ENCODE results near the gene CIB2. TPM values are rescaled to one million over a fixed set of nuclear protein-coding genes. Genes with fewer than 3 reads are reported as not detected.

Gene CIB2
- total and polyA plus RNA-seq, 8 donors, result 1.5 to 5.1 (median 3.8) TPM

DNA sequence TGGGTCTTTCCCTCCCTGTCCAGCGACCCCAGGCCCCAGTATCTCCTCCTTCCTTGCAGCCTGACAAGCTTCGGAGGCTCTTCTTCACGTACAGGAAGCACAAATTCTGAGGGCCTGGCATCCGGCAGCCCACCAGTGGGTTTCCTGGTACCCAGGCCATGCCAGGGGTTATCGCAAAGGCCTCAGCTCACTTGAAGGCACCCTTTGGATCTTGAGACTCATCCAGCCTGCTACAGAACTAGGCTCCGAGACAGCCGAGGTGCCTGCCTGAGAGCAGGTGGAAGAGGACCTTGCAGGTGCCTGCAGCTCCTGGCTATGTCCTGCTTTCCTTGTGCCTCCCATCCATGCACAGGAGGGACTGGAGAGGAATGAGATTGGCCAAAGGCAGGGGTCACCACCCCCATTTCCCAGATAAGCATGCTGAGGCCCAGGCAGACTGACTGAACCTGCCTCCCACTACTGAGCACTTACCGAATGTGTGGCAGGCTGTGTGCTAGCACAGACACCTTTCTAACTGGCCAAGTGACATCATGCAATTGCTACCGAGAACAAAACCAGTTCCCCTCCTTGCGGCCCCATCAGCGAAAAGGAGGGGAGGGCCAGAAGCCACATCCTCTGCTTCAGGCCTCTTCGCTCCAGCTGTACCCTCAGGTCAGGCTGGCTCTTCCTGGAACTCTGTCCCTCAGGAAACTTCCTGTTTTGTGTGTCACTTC lies 27.7 kb downstream of the CIB2 start:
- WGBS, 2 donors, result 81 to 85% methylated on average over 12 of the region's 12 CpGs
- intact Hi-C loops (cut with DNase I), result loop anchor here in 2 of 3 donors (10.0 kb wide), 2 partner anchors 109 to 139 kb away; no protein-coding TSS in a partner anchor
- no peak overlapping the region for H3K27ac ChIP-seq

DNA sequence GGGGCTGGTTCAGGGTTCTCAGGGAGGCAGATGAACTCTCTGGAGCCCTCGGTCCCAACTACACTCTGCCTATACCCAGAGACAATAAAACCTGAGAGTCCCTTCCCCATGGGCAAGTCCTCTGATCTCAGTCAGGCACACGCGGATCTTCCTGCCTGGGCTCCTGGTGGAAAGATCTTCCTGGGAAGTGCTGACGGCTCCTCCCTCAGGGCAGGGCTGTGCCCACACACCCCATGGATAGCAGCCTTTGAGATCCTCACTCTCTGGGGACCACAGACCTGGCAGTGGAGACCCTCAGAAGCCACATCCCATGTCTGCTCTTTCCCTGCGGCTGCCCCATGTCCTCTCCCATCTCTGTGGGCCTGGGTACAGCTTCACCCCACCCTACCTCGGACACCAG lies 28.5 kb downstream of the CIB2 start:
- no peak for FAIRE-seq
- no peak for ATAC-seq
- TF ChIP-seq, protein P1, sequence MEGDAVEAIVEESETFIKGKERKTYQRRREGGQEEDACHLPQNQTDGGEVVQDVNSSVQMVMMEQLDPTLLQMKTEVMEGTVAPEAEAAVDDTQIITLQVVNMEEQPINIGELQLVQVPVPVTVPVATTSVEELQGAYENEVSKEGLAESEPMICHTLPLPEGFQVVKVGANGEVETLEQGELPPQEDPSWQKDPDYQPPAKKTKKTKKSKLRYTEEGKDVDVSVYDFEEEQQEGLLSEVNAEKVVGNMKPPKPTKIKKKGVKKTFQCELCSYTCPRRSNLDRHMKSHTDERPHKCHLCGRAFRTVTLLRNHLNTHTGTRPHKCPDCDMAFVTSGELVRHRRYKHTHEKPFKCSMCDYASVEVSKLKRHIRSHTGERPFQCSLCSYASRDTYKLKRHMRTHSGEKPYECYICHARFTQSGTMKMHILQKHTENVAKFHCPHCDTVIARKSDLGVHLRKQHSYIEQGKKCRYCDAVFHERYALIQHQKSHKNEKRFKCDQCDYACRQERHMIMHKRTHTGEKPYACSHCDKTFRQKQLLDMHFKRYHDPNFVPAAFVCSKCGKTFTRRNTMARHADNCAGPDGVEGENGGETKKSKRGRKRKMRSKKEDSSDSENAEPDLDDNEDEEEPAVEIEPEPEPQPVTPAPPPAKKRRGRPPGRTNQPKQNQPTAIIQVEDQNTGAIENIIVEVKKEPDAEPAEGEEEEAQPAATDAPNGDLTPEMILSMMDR (IDR thresholded peaks at IDR 0.05), result no peak
- H3K27ac ChIP-seq, result no peak overlapping the region
- WGBS, 2 donors, result 88% methylated on average over 6 of the region's 6 CpGs
- no peaks in the 10 kb centered on the region for H3K36me3 ChIP-seq
- no peak overlapping the region for H3K4me3 ChIP-seq
- no peaks in the 10 kb centered on the region for H3K4me1 ChIP-seq
- peak in 1 of 6 donors; percentile 23 for DNase-seq
- no peaks in the 10 kb centered on the region for H3K9me3 ChIP-seq
- intact Hi-C loops (cut with DNase I), result loop anchor here in 2 of 3 donors (10.0 kb wide), 2 partner anchors 108 to 138 kb away; no protein-coding TSS in a partner anchor
- H3K27me3 ChIP-seq, result no peaks in the 10 kb centered on the region

More for the DNA sequence above, 27.7 kb downstream of the CIB2 start:
- FAIRE-seq (no peak), ATAC-seq (peak in 1 of 4 donors; percentile 3), DNase-seq (peak in 2 of 6 donors; percentile 22 to 30)
- Histone ChIP-seq H3K36me3 (no peaks in the 10 kb centered on the region), H3K4me3 (no peak overlapping the region), H3K4me1 (no peaks in the 10 kb centered on the region), H3K27me3 (no peaks in the 10 kb centered on the region), H3K9me3 (no peaks in the 10 kb centered on the region)
- TF ChIP-seq, protein P1 (IDR thresholded peaks at IDR 0.05), result no peak

DNA sequence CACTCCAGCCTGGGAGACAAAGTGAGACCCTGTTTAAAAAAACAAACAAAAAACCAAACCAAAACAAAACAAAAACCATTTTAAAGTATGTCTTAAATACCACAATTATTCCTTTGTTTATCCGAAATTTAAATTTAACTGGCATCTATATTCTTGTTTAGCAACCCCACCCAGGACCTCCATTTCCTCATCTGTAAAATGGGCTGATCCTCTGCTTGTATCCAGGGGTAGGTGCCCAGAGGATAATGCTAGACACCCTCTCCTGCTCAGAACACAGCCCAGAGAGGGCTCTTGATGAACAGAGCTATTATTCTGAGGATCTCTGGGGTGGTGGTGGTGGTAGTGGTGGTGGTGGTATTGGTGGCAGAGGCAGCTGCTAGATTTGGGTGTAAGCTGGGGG lies 29.0 kb downstream of the CIB2 start:
- FAIRE-seq, result no peak
- H3K4me1 ChIP-seq, result no peaks in the 10 kb centered on the region
- no peak overlapping the region for H3K4me3 ChIP-seq
- TF ChIP-seq, protein P1 (IDR thresholded peaks at IDR 0.05), result no peak
- no peak for DNase-seq
- H3K27ac ChIP-seq, result no peak overlapping the region
- intact Hi-C loops (cut with DNase I), result loop anchor here in 2 of 3 donors (10.0 kb wide), 2 partner anchors 107 to 137 kb away; no protein-coding TSS in a partner anchor
- no peaks in the 10 kb centered on the region for H3K36me3 ChIP-seq
- WGBS, 2 donors, result 53 to 61% methylated on average over 1 of the region's 1 CpG
- no peaks in the 10 kb centered on the region for H3K9me3 ChIP-seq
- H3K27me3 ChIP-seq, result no peaks in the 10 kb centered on the region
- ATAC-seq, result no peak

DNA sequence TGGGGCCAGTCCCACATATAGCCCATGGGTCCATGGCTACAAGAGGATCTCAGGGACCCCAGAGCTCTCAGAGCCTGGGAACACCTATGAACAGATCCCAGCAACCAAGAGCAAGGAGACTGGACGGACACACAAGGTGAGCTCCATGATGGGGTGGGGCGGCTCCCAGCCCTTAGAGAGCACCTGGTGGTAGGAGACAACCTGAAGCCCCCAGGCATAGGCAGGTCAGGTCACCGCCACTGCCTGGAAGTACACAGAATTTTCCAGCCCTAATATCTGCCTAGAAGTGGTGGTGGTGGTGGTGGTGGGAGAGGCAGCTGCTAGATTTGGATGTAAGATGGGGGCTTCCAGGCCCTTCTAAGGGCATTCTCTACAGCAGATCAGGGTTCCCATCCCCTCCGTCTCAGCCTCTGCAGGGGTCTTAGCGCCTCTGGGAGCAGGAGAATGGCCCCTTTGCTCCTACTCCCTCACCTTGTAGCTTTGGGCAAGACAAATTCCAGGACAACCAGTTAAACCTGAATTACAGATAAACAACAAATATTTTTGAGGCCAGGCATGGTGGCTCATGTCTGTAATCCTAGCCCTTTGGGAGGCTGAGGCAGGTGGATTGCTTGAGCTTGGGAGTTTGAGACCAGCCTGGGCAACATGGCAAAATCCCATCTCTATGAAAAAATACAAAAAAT lies 29.7 kb downstream of the CIB2 start:
- Histone ChIP-seq H3K4me3 (no peak overlapping the region), H3K9me3 (no peaks in the 10 kb centered on the region), H3K4me1 (no peaks in the 10 kb centered on the region), H3K27ac (no peak overlapping the region), H3K27me3 (no peaks in the 10 kb centered on the region), H3K36me3 (no peaks in the 10 kb centered on the region)
- peak in 1 of 6 donors; percentile 46 for DNase-seq
- TF ChIP-seq, protein P1 (IDR thresholded peaks at IDR 0.05), result no peak
- whole genome bisulfite sequencing, 2 donors, result 94% methylated on average over 5 of the region's 5 CpGs
- intact Hi-C loops (cut with DNase I), result loop anchor here in 2 of 3 donors (10.0 kb wide), 2 partner anchors 107 to 137 kb away; no protein-coding TSS in a partner anchor
- no peak for FAIRE-seq
- ATAC-seq, result no peak
